K562 (cell line): ENCODE results near the gene SNPH. TPM values are rescaled to one million over a fixed set of nuclear protein-coding genes. Genes with fewer than 3 reads are reported as not detected.

Experiments
- CC2D1A ChIP-seq: fragments of 450-650 bp; IDR thresholded peaks from 2 replicates; pipeline ENCODE4 v1.6.1; 2017; ENCODE audit warnings: mild to moderate bottlenecking
- CXXC5 ChIP-seq: fragments of 250-450 bp; sonication (Bioruptor Pico); IDR thresholded peaks from 2 replicates; pipeline ENCODE4 v1.8.0; 2022; ENCODE audit warnings: inconsistent platforms, mild to moderate bottlenecking, moderate library complexity
- KDM4B ChIP-seq, 2 experiments: fragments of 450-650 bp in 1 of 2; sonication (generic) in 1 of 2; IDR thresholded peaks; 2 replicates each; pipeline ENCODE4 v1.6.1; 2016 to 2017; ENCODE audit warnings: borderline replicate concordance in 2 of 2, antibody characterized with exemption in 1 of 2, low read depth in 1 of 2, mild to moderate bottlenecking in 1 of 2
- LCOR ChIP-seq: sonication (generic); formaldehyde crosslinking; IDR thresholded peaks from 2 replicates; pipeline ENCODE4 v1.8.0; 2022; ENCODE audit warnings: mild to moderate bottlenecking, missing genetic modification reagents
- MAZ ChIP-seq, 2 experiments: fragments of 450-650 bp in 1 of 2; sonication (generic) in 1 of 2; formaldehyde crosslinking; IDR thresholded peaks in 1 of 2; conservative IDR thresholded peaks in 1 of 2; 2 replicates each; pipeline versions ENCODE4 v1.4.0 to v1.5.0; 2020; ENCODE audit warnings: mild to moderate bottlenecking in 1 of 2, missing genetic modification reagents in 1 of 2
- MCM2 ChIP-seq: fragments of 450-650 bp; IDR thresholded peaks from 2 replicates; pipeline ENCODE4 v1.6.1; 2017; ENCODE audit warnings: low read depth, mild to moderate bottlenecking
- NCOA2 ChIP-seq, 2 experiments: fragments of 450-650 bp; IDR thresholded peaks; 2 replicates each; pipeline ENCODE4 v1.6.1; 2018; ENCODE audit warnings: mild to moderate bottlenecking in 2 of 2, moderate library complexity in 1 of 2; ENCODE audit not compliant: partially characterized antibody in 2 of 2
- POLR2H ChIP-seq: IDR thresholded peaks from 2 replicates; pipeline ENCODE4 v1.6.1; 2016; ENCODE audit warnings: missing genetic modification characterization, low read depth, mild to moderate bottlenecking, control low read depth, missing compliant biosample characterization, moderate library complexity
- RB1 ChIP-seq: fragments of 450-650 bp; IDR thresholded peaks from 2 replicates; pipeline ENCODE4 v1.6.1; 2017; ENCODE audit warnings: low read depth, mild to moderate bottlenecking
- SMC3 ChIP-seq: conservative IDR thresholded peaks from 2 replicates; pipeline ENCODE4 v1.6.1; 2011; ENCODE audit warnings: low read depth, low read length, improper control_type of control experiment; ENCODE audit not compliant: insufficient read depth
- SPI1 ChIP-seq: IDR thresholded peaks from 2 replicates; pipeline ENCODE4 v1.6.1; 2011; ENCODE audit warnings: low read depth, low read length, control low read depth, borderline replicate concordance
- SRF ChIP-seq, 2 experiments: fragments of 250-450, 450-650 bp in 1 of 2; sonication (Bioruptor Pico) in 1 of 2; sonication (generic) in 1 of 2; formaldehyde crosslinking; IDR thresholded peaks; 2 replicates each; pipeline versions ENCODE4 v1.5.0 to v1.5.1; 2020 to 2022; ENCODE audit warnings: mild to moderate bottlenecking in 1 of 2, missing genetic modification reagents in 1 of 2
- TSHZ1 ChIP-seq: fragments of 250-450 bp; sonication (Bioruptor Pico); IDR thresholded peaks from 2 replicates; pipeline ENCODE4 v1.4.0; 2020; ENCODE audit warnings: mild to moderate bottlenecking, moderate library complexity
- polyA plus RNA-seq, 8 experiments: library from polyadenylated mRNA; depleted of rRNA in 4 of 8; stranded (reverse) in 5 of 8; unstranded in 3 of 8; fragments of >200 nt; fragmentation: Nextera tagmentation in 2 of 8; fragmentation: Illumina TruSeq in 1 of 8; extraction: Ambion mirVana in 2 of 8; extraction: Trizol in 1 of 8; gene quantifications; 2 replicates each; pipeline versions ENCODE4 v1.2.1 to v1.2.3, GENCODE V29; 2011 to 2014; ENCODE audit warnings: inconsistent platforms in 1 of 8, missing spikeins in 1 of 8
- total RNA-seq, 7 experiments: library from RNA; depleted of rRNA in 6 of 7; stranded (reverse); fragments of >200 nt in 6 of 7; fragmentation: Illumina TruSeq in 2 of 7; extraction: Trizol in 2 of 7; gene quantifications; 2 replicates each; pipeline versions ENCODE4 v1.2.1 to v1.2.3, GENCODE V29; 2011 to 2021; ENCODE audit warnings: low replicate concordance in 1 of 7
- TF ChIP-seq, protein P1 (sequence below), 2 experiments: fragments of 450-650 bp; formaldehyde crosslinking in 1 of 2; IDR thresholded peaks; 2 replicates each; pipeline versions ENCODE4 v1.4.0 to v1.6.1; 2014 to 2020; ENCODE audit warnings: mild to moderate bottlenecking in 2 of 2, borderline replicate concordance in 1 of 2, low read depth in 1 of 2

The SNPH gene
- total and polyA plus RNA-seq, 9 of the 15 experiments (the other 6 are each of a cell fraction or from before 2014, with no cell fraction given) = 0.03 to 4.2 (median 1.4) TPM

DNA sequence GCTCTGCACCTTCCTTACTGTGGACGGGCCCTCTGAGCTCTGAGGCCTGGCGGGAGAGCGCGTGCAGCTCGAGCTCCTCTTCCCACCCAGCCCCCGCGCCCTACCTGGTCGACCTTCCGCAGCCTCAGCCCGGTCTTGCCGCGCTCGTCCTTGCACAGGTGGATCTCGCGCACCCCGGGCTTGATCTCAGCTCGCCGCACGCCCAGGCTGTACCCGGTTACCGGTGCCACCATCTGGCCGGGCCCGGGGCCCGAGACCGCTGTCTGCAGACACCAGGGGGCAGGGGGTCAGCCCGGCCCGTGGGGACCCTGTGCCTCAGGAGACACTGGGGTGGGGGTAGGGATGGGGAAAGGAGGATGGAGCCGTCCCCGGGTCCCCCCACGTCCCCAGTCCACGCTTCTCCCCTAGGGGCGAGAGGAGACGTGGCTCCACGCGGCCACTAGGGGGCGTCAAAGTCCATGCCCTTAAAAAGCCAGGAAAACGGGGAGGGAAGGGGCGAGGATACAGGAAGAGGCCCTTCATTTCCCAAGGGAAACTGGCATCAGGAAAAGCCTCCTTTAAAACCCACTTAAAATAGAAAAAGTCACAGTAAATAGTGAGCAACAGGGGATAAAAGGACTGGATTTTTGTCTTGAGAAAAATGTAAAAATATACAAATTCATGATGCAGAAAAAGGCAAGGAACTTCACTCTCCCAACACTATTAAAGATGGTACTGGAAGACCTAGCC lies 47.3 kb downstream of the SNPH start (continued):
- TF ChIP-seq, protein P1, sequence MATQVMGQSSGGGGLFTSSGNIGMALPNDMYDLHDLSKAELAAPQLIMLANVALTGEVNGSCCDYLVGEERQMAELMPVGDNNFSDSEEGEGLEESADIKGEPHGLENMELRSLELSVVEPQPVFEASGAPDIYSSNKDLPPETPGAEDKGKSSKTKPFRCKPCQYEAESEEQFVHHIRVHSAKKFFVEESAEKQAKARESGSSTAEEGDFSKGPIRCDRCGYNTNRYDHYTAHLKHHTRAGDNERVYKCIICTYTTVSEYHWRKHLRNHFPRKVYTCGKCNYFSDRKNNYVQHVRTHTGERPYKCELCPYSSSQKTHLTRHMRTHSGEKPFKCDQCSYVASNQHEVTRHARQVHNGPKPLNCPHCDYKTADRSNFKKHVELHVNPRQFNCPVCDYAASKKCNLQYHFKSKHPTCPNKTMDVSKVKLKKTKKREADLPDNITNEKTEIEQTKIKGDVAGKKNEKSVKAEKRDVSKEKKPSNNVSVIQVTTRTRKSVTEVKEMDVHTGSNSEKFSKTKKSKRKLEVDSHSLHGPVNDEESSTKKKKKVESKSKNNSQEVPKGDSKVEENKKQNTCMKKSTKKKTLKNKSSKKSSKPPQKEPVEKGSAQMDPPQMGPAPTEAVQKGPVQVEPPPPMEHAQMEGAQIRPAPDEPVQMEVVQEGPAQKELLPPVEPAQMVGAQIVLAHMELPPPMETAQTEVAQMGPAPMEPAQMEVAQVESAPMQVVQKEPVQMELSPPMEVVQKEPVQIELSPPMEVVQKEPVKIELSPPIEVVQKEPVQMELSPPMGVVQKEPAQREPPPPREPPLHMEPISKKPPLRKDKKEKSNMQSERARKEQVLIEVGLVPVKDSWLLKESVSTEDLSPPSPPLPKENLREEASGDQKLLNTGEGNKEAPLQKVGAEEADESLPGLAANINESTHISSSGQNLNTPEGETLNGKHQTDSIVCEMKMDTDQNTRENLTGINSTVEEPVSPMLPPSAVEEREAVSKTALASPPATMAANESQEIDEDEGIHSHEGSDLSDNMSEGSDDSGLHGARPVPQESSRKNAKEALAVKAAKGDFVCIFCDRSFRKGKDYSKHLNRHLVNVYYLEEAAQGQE (IDR thresholded peaks at IDR 0.05; ENCODE audit: borderline replicate concordance) = peak; percentile 63; the same call in 1 of the 2 replicates
- TF ChIP-seq, protein P1 (CRISPR knock-in tag; IDR thresholded peaks at IDR 0.05; ENCODE audit: low read depth) = no peak
- TF ChIP-seq TSHZ1 (CRISPR knock-in tag) = no peak
- TF ChIP-seq NCOA2 (IDR thresholded peaks at IDR 0.05; ENCODE audit: partially characterized antibody in 2 of 2) = no peak
- TF ChIP-seq POLR2H = no peak
- 0 out of 2 replicates have a peak, but pooled peaks have one; percentile 37 for TF ChIP-seq RB1
- TF ChIP-seq KDM4B (IDR thresholded peaks at IDR 0.05; ENCODE audit: borderline replicate concordance in 2 of 2, low read depth in 1 of 2) = no peak
- TF ChIP-seq CXXC5 (CRISPR knock-in tag) = 0 out of 2 replicates have a peak, but pooled peaks have one; percentile 18
- 0 out of 4 replicates have a peak, but pooled peaks of 1 of the 2 experiments have one; percentile 36 for TF ChIP-seq MAZ (CRISPR knock-in tag; conservative IDR thresholded peaks at IDR 0.05 in 1 of 2, IDR thresholded peaks at IDR 0.05 in 1 of 2)
- 0 out of 2 replicates have a peak, but pooled peaks have one; percentile 17 for TF ChIP-seq CC2D1A
- TF ChIP-seq MCM2 = no peak
- 0 out of 2 replicates have a peak, but pooled peaks have one; percentile 30 for TF ChIP-seq LCOR (CRISPR knock-in tag)
- 0 out of 2 replicates have a peak, but pooled peaks have one; percentile 4 for TF ChIP-seq SPI1
- TF ChIP-seq SRF (CRISPR knock-in tag; IDR thresholded peaks at IDR 0.05) = peak in 1 of 2 experiments; percentile 34; a peak in 1 of 4 replicates
- peak; percentile 68 for TF ChIP-seq SMC3
